SK-N-SH (cell line): ENCODE data around the gene PDPK1.
"Not testable (repeated sequence)": the region's sequence is repeated elsewhere in the genome, so short reads cannot be mapped to it uniquely, and the experiment has no call there.

Experiments used
- CHD2 ChIP-seq: fragments of 150-350 bp; IDR thresholded peaks from 2 replicates; pipeline ENCODE4 v1.6.1; 2018; ENCODE audit warnings: low read length; ENCODE audit not compliant: partially characterized antibody
- CTCF ChIP-seq: fragments of 200-600 bp; sonication (generic); IDR thresholded peaks from 2 replicates; pipeline ENCODE4 v1.6.1; 2017; ENCODE audit warnings: antibody characterized with exemption, mild to moderate bottlenecking, moderate library complexity
- EP300 ChIP-seq, 2 experiments: IDR thresholded peaks; 2 replicates each; pipeline versions ENCODE4 v1.4.0 to v1.6.1; 2012; ENCODE audit warnings: borderline replicate concordance in 1 of 2, low read depth in 1 of 2, low read length in 1 of 2
- EZH2phosphoT487 ChIP-seq: fragments of 200-600 bp; sonication (generic); IDR thresholded peaks from 2 replicates; pipeline ENCODE4 v1.6.1; 2017; ENCODE audit warnings: low read depth, mixed run types, mild to moderate bottlenecking, antibody characterized with exemption, moderate library complexity, borderline replicate concordance
- FOSL2 ChIP-seq: IDR thresholded peaks from 2 replicates; pipeline ENCODE4 v1.4.0; 2012; ENCODE audit warnings: low read depth, mild to moderate bottlenecking, moderate library complexity, borderline replicate concordance
- MXI1 ChIP-seq: IDR thresholded peaks from 2 replicates; pipeline ENCODE4 v1.6.1; 2012; ENCODE audit warnings: mild to moderate bottlenecking, low read depth, low read length, improper control_type of control experiment
- POLR2AphosphoS5 ChIP-seq: IDR thresholded peaks from 2 replicates; pipeline ENCODE4 v1.6.1; 2012; ENCODE audit warnings: low read depth, low read length
- RAD21 ChIP-seq: IDR thresholded peaks from 2 replicates; pipeline ENCODE4 v1.6.1; 2012; ENCODE audit warnings: mild to moderate bottlenecking, low read length
- REST ChIP-seq: IDR thresholded peaks from 2 replicates; pipeline ENCODE4 v1.6.1; 2012; ENCODE audit warnings: mild to moderate bottlenecking, low read depth, low read length, moderate library complexity
- RFX5 ChIP-seq: IDR thresholded peaks from 2 replicates; pipeline ENCODE4 v1.6.1; 2012; ENCODE audit warnings: mild to moderate bottlenecking, improper control_type of control experiment, low read length
- SIN3A ChIP-seq: IDR thresholded peaks from 2 replicates; pipeline ENCODE4 v1.6.1; 2012; ENCODE audit warnings: low read depth, mild to moderate bottlenecking, low read length, moderate library complexity, borderline replicate concordance
- SMC3 ChIP-seq: IDR thresholded peaks from 2 replicates; pipeline ENCODE4 v1.6.1; 2012; ENCODE audit warnings: low read depth, low read length, improper control_type of control experiment
- TAF1 ChIP-seq: IDR thresholded peaks from 2 replicates; pipeline ENCODE4 v1.6.1; 2012; ENCODE audit warnings: low read depth, mild to moderate bottlenecking, low read length, moderate library complexity, borderline replicate concordance
- YY1 ChIP-seq: IDR thresholded peaks from 2 replicates; pipeline ENCODE4 v1.4.0; 2012; ENCODE audit warnings: low read depth, mild to moderate bottlenecking

GRCh38 chr16:2568573-2568972, 30.8 kb downstream of the PDPK1 start:
- TF ChIP-seq MXI1; FOSL2; RFX5; CTCF; YY1; SMC3; TAF1; EP300 (IDR thresholded peaks at IDR 0.05; ENCODE audit: borderline replicate concordance in 1 of 2, low read depth in 1 of 2, low read length in 1 of 2); RAD21; POLR2AphosphoS5; REST; CHD2; SIN3A; EZH2phosphoT487: not testable (repeated sequence)
